Measurements from ENCODE around the gene NRIP1. TPM values are rescaled to one million over a fixed set of nuclear protein-coding genes. Genes with fewer than 3 reads are reported as not detected.

Gene NRIP1
- polyA plus RNA-seq, 1 donor (not counting 4 experiments of a cell fraction or from before 2014, with no cell fraction given): 25.5 TPM

DNA sequence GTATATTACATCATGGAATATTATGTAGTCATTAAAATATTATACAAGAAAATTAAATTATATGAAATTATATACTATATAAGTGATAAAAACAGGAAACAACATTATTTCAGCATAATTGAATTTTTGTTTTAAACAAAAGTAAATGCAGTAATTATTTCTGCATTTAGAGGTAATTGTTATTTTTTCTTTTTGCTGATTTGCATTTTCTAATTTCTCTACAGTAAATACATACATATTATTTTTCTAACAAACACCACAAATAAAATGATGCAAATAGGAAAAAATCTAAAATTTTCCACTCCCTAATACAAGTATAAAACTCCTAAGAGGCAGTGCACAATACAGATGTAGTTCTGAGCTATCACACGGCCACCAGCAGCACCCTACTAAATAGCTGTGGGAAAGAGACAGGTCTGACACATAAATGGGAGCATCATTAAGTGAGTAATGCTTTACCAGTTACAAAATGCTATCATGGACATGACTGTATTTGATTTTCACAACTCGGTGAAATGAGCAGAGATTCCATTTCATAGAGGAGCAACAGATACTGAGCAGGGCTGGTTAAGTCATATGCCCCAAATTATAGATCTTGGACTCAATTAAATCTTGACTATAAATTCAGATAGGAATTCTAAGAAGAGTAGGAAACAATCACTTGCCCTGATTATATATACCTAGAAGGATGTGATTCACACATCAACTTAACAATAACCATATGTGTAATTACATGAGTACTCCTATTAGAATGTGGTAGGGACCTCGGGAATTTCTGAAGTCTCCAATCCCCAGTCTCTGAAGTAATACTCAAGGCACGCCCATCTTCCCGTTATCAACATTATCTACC is 49.0 kb downstream of the NRIP1 start:
- H4K20me1 ChIP-seq (ENCODE audit: control insufficient read depth, extremely low read depth, insufficient read depth, low read length): peaks cover 3% of the 10 kb centered on the region
- peaks cover 68% of the 10 kb centered on the region for H3K79me2 ChIP-seq (ENCODE audit: control insufficient read depth, insufficient read depth, low read length)
- H3K4me1 ChIP-seq (ENCODE audit: control insufficient read depth, extremely low read depth, insufficient read depth, low read length): peaks cover 10% of the 10 kb centered on the region
- no peaks in the 10 kb centered on the region for H3K9me1 ChIP-seq (ENCODE audit: control insufficient read depth, extremely low read depth, insufficient read depth, low read length)
- H3K4me3 ChIP-seq (ENCODE audit: control insufficient read depth in 2 of 3, extremely low read depth in 1 of 3, insufficient read depth in 2 of 3, low read depth in 1 of 3, low read length in 3 of 3): no peak overlapping the region
- FAIRE-seq (peak; percentile 92), DNase-seq (ENCODE audit: low read depth, low spot score) (peak; percentile 38)
- dilution Hi-C loops (cut with MboI; ENCODE audit: extremely low pct_ligation_motif_present, low sequenced_read_pairs): no loop called here
- peak overlapping the region; percentile 43 for H3K4me2 ChIP-seq (ENCODE audit: control insufficient read depth, extremely low read depth, insufficient read depth, low read depth, low read length)
- TF ChIP-seq, protein P1, sequence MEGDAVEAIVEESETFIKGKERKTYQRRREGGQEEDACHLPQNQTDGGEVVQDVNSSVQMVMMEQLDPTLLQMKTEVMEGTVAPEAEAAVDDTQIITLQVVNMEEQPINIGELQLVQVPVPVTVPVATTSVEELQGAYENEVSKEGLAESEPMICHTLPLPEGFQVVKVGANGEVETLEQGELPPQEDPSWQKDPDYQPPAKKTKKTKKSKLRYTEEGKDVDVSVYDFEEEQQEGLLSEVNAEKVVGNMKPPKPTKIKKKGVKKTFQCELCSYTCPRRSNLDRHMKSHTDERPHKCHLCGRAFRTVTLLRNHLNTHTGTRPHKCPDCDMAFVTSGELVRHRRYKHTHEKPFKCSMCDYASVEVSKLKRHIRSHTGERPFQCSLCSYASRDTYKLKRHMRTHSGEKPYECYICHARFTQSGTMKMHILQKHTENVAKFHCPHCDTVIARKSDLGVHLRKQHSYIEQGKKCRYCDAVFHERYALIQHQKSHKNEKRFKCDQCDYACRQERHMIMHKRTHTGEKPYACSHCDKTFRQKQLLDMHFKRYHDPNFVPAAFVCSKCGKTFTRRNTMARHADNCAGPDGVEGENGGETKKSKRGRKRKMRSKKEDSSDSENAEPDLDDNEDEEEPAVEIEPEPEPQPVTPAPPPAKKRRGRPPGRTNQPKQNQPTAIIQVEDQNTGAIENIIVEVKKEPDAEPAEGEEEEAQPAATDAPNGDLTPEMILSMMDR (optimal IDR thresholded peaks at IDR 0.05 in 1 of 3, IDR thresholded peaks at IDR 0.05 in 1 of 3, conservative IDR thresholded peaks at IDR 0.05 in 1 of 3; ENCODE audit: extremely low read depth in 1 of 3, insufficient read depth in 2 of 3, low read length in 3 of 3): no peak
- no peak for TF ChIP-seq EZH2 (IDR thresholded peaks at IDR 0.05; ENCODE audit: low read length)
- no peaks in the 10 kb centered on the region for H3K27me3 ChIP-seq (ENCODE audit: control insufficient read depth, extremely low read depth, insufficient read depth, low read length)
- H3K9me3 ChIP-seq (ENCODE audit: control insufficient read depth, low read depth, low read length): no peaks in the 10 kb centered on the region
- no peak overlapping the region for H3K9ac ChIP-seq (ENCODE audit: control insufficient read depth, extremely low read depth, insufficient read depth, low read length)
- H3K36me3 ChIP-seq (ENCODE audit: control insufficient read depth in 2 of 2, extremely low read depth in 1 of 2, insufficient read depth in 2 of 2, low read length in 2 of 2): no peaks in the 10 kb centered on the region
- peak overlapping the region; percentile 78 for H3K27ac ChIP-seq (ENCODE audit: control insufficient read depth, insufficient read depth, low read length)
- H2AFZ ChIP-seq (ENCODE audit: control insufficient read depth, low read length): no peak overlapping the region

DNA sequence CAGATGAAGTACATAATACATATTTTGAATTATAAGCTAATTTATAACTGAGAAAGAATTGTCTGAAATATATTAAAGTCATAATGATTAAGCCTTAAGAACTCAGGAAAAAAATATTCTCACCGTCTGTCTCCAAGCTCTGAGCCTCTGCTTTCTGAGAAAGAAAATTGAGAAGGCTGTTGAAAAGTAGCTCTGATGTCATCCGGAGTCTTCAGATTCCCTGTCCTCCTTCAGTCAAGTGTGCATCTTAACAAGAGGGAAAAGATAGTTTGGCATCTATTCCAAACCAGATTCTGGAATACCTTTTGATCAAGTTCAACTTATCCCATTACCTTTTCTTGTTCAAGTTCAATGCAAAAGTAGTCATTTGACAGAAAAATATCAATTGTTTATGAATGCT is 50.6 kb downstream of the NRIP1 start:
- Histone ChIP-seq H3K9me1 (ENCODE audit: control insufficient read depth, extremely low read depth, insufficient read depth, low read length) (no peaks in the 10 kb centered on the region), H3K27me3 (ENCODE audit: control insufficient read depth, extremely low read depth, insufficient read depth, low read length) (no peaks in the 10 kb centered on the region), H3K79me2 (ENCODE audit: control insufficient read depth, insufficient read depth, low read length) (peaks cover 65% of the 10 kb centered on the region), H3K4me3 (ENCODE audit: control insufficient read depth in 2 of 3, extremely low read depth in 1 of 3, insufficient read depth in 2 of 3, low read depth in 1 of 3, low read length in 3 of 3) (no peak overlapping the region), H3K4me2 (ENCODE audit: control insufficient read depth, extremely low read depth, insufficient read depth, low read depth, low read length) (no peak overlapping the region), H3K36me3 (ENCODE audit: control insufficient read depth in 2 of 2, extremely low read depth in 1 of 2, insufficient read depth in 2 of 2, low read length in 2 of 2) (no peaks in the 10 kb centered on the region), H3K9me3 (ENCODE audit: control insufficient read depth, low read depth, low read length) (no peaks in the 10 kb centered on the region), H3K9ac (ENCODE audit: control insufficient read depth, extremely low read depth, insufficient read depth, low read length) (no peak overlapping the region), H4K20me1 (ENCODE audit: control insufficient read depth, extremely low read depth, insufficient read depth, low read length) (no peaks in the 10 kb centered on the region), H2AFZ (ENCODE audit: control insufficient read depth, low read length) (no peak overlapping the region), H3K27ac (ENCODE audit: control insufficient read depth, insufficient read depth, low read length) (no peak overlapping the region), H3K4me1 (ENCODE audit: control insufficient read depth, extremely low read depth, insufficient read depth, low read length) (peaks cover 10% of the 10 kb centered on the region)
- DNase-seq (ENCODE audit: low read depth, low spot score) (no peak), FAIRE-seq (no peak)
- TF ChIP-seq EZH2 (IDR thresholded peaks at IDR 0.05; ENCODE audit: low read length): no peak
- TF ChIP-seq, protein P1 (optimal IDR thresholded peaks at IDR 0.05 in 1 of 3, IDR thresholded peaks at IDR 0.05 in 1 of 3, conservative IDR thresholded peaks at IDR 0.05 in 1 of 3; ENCODE audit: extremely low read depth in 1 of 3, insufficient read depth in 2 of 3, low read length in 3 of 3): no peak
- dilution Hi-C loops (cut with MboI; ENCODE audit: extremely low pct_ligation_motif_present, low sequenced_read_pairs): no loop called here
